DOHH2 (cell line): ENCODE results near the gene LRRC3.

Experiments used
- CTCF ChIP-seq: fragments of 200-600 bp; sonication (generic); IDR thresholded peaks from one replicate; pipeline ENCODE4 v1.5.1; 2014; ENCODE audit warnings: antibody characterized with exemption, mild to moderate bottlenecking, low read depth, low read length; ENCODE audit not compliant: poor library complexity, severe bottlenecking
- EZH2phosphoT487 ChIP-seq: fragments of 200-600 bp; sonication (generic); IDR thresholded peaks from 2 replicates; pipeline ENCODE4 v1.6.1; 2017; ENCODE audit warnings: borderline replicate concordance, mild to moderate bottlenecking, antibody characterized with exemption, low read length, moderate library complexity, mixed read lengths

GRCh38 chr21:44449473-44450363 is 5.6 kb upstream of the LRRC3 start:
- TF ChIP-seq CTCF (no peak), EZH2phosphoT487 (no peak)
